ENCODE data around the gene PILRB.
"Not testable (repeated sequence)": the region's sequence is repeated elsewhere in the genome, so short reads cannot be mapped to it uniquely, and the experiment has no call there.

Gene PILRB

DNA sequence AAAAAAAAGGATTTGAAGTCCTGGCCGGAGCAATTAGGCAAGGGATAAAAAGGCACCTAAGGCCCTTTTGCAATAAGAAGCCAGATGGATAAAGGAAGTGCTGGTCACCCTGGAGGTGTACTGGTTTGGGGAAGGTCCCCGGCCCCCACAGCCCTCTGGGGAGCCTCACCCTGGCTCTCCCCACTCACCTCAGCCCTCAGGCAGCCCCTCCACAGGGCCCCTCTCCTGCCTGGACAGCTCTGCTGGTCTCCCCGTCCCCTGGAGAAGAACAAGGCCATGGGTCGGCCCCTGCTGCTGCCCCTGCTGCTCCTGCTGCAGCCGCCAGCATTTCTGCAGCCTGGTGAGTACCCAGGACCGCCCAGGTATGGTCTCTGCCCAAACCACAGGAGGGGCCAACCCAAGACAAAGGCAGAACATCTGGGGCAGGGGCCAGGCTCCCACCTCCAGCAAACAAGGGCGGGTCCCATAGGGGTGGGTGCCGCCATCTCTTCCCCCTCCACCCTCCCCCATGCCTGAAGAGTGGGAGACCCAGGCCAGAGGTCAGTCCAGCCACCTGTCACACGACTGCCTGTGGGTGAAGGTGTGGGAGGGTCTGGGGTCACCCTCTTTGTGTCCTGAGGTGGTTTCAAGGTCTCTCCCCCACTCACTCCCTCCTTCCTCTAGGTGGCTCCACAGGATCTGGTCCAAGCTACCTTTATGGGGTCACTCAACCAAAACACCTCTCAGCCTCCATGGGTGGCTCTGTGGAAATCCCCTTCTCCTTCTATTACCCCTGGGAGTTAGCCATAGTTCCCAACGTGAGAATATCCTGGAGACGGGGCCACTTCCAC is at the start of gene PILRB:
PILRB (plus strand) TSS at position 91 of the 830 bp plus-strand sequence; CDS start at position 277, 186 bp downstream.
- no peak for DNase-seq (ENCODE audit: low read depth in 2 of 2, low spot score in 1 of 2)

DNA sequence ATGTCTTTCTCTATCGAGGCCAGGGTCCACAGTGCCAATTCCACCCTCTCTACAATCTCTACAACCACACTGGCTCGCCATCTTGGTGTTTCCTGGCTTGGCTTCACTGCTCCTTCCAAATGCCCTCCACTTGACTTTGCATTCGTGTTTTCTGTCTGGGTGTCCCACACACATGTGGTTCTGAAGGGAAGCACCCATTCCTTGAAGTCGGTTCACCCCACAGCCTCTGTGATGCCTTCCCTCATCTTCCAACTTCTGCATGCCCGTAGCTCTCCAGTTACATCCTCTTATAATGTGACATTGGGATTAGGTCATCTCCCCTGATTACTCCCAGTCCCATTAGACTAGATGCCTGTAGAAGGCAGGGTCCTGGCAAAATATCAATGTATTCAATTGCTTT is 39.6 kb upstream of the PILRB start:
- DNase-seq (ENCODE audit: low read depth in 2 of 2, low spot score in 1 of 2), result not testable (repeated sequence)

DNA sequence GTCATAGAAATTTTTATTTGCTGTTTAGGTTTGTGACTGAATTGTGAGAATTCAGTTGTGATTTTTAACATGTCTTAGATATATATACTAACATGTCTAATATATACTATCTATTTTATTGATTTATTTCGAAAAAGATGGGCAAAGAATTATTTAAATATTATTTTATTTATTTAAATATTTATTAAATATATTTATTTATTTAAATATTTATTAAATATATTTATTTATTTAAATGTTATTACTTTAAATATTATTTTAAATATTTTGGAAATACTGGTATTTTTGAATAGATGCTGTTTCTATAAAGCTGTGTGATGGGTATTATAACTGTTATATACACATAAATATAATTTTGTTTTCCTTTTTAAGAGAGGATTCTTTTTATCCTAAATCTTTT is 36.3 kb upstream of the PILRB start:
- DNase-seq (ENCODE audit: low read depth in 2 of 2, low spot score in 1 of 2), result not testable (repeated sequence)

DNA sequence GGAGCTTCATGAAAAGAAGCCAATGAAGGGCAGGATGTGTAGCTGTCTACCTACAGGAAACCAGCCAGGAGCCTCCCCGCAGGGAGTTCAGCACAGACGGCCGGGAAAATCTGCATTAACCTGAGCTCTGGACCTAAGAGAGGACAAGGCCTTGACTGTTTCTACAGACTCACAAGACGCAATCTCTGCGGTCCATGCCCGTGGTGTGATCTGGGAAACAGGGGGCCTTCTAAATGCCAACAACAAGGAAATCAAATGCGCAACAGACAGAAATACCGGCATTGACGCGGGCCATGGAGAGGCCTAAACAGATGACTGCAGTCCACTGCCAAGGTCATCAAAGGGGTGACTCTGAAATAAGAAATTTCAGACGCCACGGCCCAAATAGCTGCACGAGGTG is 33.7 kb upstream of the PILRB start:
- not testable (repeated sequence) for DNase-seq (ENCODE audit: low read depth in 2 of 2, low spot score in 1 of 2)

DNA sequence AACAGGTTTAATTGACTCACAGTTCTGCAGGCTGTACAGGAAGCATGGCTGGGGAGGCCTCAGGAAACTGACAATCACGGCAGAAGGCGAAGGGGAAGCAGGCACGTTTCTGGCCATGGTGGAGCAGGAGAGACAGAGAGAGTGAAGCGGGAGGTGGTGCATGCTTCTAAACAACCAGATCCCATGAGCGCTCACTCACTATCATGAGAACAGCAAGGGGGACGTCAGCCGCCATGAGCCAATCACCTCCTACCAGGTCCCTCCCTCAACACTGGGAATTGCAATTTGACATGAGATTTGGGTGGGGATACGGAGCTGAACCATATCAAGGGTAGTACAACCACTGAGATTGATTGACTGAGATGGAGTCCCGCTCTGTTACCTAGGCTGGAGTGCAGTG is 32.2 kb upstream of the PILRB start:
- DNase-seq (ENCODE audit: low read depth in 2 of 2, low spot score in 1 of 2), result not testable (repeated sequence)

DNA sequence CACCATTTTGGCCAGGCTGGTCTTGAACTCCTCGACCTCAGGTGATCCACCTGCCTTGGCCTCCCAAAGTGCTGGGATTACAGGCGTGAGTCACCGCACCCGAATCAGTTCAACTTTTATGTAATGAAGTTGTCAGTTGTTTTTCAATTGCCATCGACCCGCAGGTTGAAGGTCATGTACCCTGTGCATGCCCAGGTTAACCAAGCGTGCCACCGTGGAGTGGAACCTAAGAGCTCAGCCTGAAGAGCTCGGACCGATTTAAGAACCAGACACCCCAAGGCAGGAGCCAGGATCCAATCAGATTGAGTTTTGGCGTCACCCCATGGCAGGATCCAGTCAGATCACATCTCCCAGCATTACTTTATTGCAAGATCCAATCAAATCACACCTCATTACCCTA is 31.0 kb upstream of the PILRB start:
- not testable (repeated sequence) for DNase-seq (ENCODE audit: low read depth in 2 of 2, low spot score in 1 of 2)

DNA sequence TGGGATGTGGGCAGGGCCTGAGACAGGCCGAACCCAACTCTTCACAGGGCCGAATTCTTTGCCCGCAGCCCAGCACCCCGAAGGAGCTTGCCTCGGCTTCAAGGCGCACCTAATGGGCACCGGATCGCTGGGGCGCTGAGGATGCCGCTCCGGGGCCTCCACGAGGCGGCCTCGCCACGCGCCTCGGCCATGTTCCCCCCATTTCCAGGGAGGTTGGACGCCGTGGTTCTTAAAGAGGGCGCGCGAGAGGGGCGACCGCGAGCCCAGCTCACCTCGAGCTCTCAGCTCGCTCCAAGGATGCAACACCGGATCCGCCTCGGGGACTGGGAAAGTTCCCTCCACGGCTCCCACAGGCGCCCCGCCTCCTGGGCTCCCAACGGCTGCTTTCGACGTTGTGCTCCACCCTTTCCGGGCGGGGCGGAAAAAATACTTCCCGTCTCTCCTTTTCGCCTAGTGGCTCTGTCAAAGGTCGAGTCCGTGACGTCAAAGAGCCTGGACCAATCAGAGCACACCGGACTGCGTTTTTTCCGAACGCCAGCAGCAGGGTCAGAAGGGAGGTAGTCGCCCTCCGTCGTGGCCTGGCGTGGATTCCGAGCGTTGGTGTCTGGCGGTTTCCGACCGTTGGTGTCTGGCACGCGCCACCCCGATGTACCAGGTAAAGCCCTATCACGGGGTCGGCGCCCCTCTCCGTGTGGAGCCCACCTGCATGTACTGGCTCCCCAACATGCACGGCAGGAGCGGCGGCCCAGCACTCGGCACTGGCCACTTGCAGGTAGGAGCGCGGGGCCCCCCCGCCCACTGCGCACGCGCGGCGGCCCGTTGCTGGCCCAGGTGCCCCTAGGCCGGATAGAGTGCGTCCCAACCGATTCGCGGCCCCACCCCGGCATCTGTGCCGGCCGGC is 22.1 kb upstream of the PILRB start:
- DNase-seq (ENCODE audit: low read depth in 2 of 2, low spot score in 1 of 2), result peak; percentile 59 to 72

DNA sequence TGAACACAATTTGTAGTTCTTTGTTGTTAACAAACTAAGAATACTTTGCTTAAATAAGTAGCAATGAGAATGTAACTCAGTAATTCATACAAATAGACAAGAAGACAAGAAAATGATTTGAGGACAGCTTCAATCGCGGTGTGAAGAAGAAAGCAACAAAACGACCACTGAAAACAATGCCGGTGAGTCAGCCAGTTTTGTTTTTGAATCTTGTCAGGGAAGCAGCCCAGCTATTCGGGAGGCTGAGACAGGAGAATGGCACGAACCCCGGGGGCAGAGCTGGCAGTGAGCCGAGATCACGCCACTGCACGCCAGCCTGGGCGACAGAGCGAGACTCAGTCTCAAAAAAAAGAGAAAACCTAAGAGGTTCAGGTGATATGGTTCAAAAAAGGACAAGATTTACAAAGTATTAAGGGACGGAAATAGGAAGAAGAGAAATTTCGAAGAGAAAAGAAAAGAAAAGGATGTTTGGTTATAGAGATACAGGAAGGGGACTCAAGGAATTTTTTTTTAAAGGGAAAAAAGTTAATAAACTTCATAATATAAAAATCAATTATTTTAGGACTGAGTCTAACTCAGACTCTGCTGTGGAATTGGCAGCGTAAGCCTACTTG is 19.7 kb upstream of the PILRB start:
- DNase-seq (ENCODE audit: low read depth in 2 of 2, low spot score in 1 of 2), result not testable (repeated sequence)

DNA sequence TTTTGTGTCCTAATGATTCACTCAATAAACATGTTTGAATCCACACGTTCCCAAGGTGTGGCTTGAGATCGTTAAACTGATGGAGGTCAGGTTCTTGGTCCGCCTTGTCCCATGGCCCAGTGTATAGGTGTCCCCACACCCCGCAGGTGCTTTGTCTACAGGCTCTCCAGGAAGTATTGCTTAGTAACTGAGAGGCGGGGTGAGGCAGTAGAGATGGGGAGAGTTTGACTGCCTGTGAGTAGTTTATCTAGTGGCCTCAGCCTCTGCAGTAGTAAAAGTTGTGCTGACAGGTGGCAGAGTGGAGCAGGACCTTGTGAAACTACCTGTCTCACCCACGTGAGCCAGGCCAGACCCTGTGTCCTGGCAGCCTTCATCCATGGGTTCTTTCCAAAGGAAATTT is 16.6 kb upstream of the PILRB start:
- not testable (repeated sequence) for DNase-seq (ENCODE audit: low read depth in 2 of 2, low spot score in 1 of 2)

DNA sequence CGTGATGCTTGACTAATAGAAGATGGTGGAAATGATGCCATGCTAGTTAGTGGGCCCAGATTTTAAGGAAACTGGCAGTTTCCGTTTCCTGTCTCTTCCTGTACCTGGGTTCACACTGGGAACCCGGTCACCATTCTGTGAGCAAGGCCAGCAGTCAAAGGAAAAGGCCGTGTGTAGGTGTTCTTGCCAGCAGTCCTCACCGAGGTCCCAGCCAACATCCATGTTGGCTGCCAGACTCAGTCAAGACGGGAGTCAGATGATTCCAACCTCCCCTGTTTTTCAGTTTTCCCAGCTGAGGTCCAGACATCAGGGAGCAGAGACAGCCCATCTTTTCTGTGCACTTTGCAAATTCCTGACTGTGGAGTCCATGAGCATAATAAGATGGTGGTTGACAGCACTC is 15.2 kb upstream of the PILRB start:
- DNase-seq (ENCODE audit: low read depth in 2 of 2, low spot score in 1 of 2), result no peak

DNA sequence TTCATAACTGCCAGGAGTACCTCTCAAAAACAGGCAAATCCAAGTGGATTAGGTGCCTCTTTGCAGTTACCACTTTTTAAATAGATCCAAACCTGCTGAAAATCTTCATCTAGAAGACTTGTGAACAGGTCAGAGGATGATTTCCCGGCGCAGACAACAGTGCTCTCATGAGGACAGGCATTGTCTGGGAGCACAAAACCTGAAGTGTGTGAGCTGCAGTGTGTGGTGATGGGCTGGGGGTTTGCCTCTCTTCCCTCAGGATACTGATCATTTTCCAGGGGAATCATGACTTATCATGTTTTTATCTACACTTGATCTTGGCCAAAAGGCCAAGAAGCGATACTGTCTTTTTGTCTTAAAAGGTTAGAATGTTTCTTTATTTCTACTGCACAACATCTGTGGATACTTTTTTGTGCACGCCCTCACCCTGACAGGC is 13.8 kb upstream of the PILRB start:
- not testable (repeated sequence) for DNase-seq (ENCODE audit: low read depth in 2 of 2, low spot score in 1 of 2)

DNA sequence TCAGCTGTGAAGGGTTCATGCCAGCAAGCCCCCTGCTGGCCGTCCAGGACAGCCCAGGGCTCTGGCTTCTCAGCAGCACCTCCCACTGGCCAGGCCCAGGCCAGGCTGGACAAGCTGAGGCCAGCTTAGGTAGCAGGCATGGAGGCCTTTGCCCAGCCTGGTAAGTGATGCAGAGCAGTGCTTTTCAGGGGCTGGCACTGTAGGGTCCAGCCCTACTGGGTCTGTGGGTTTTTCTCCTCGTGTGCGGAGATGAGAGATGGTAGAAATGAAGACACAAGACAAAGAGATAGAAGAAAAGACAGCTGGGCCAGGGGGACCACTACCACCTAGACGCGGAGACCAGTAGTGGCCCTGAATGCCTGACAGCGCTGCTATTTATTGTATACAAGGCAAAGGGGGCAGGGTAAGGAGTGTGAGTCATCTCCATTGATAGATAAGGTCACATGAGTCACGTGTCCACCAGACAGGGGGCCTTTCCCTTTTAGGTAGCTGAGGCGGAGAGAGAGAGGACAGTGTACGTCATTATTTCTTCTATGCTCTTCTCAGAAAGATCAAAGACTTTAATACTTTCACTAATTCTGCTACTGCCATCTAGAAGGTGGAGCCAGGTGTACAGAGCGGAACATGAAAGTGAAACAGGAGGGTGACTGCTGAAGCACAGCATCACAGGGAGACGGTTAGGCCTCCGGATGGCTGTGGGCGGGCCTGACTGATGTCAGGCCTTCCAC is 13.2 kb upstream of the PILRB start:
- peak; percentile 38 to 60 for DNase-seq (ENCODE audit: low read depth in 2 of 2, low spot score in 1 of 2)

DNA sequence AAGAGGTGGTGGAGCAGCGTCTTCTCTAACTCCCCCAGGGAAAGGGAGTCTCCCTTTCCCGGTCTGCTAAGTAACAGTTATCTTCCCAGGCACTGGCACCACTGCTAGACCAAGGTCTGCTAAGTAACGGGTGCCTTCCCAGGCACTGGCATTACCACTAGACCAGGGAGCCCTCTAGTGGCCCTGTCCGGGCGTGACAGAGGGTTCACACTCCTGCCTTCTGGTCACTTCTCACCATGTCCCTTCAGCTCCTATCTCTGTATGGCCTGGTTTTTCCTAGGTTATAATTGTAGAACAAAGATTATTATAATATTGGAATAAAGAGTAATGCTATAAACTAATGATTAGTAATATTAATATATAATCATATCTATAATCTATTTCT is 12.6 kb upstream of the PILRB start:
- peak in 1 of 2 donors; percentile 62 for DNase-seq (ENCODE audit: low read depth in 2 of 2, low spot score in 1 of 2)

DNA sequence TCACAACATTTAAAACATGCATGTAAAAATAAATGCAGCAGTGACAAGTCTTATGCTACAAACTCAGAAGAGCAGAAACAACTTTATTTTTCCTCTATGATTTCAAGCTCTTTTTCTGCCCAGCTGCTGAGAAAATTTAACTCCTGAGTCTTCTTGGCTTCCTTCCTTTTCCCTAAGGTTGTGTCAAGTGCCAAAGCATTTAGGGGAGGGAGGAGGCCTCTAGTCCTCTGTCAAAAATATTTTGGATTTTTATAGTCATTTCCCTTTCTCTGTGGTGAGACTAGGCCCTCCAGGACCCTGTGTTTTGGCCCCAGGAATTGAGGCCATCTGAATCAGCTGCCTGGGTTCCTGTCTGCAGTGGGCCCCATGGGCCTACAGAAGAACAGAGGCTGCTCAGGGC is 11.0 kb upstream of the PILRB start:
- DNase-seq (ENCODE audit: low read depth in 2 of 2, low spot score in 1 of 2), result no peak

DNA sequence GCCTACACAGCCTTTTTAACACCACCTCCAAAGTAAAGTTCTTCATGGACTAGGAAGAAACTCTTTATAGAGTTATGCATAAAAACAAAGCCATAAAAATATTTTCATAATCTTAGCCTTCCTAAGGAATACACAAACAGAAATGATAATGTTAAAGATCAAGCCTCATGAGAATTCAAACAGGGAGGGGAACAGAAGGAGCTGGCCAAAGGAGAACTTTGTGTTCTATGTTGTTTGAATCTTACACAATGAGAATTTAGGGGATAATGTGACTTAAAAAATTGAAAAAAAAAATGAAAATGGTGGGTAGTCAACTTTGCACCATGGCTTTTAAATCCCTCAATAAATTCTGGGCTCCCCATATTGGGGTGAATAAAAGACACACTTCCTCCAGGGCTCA is 9.1 kb upstream of the PILRB start:
- no peak for DNase-seq (ENCODE audit: low read depth in 2 of 2, low spot score in 1 of 2)

DNA sequence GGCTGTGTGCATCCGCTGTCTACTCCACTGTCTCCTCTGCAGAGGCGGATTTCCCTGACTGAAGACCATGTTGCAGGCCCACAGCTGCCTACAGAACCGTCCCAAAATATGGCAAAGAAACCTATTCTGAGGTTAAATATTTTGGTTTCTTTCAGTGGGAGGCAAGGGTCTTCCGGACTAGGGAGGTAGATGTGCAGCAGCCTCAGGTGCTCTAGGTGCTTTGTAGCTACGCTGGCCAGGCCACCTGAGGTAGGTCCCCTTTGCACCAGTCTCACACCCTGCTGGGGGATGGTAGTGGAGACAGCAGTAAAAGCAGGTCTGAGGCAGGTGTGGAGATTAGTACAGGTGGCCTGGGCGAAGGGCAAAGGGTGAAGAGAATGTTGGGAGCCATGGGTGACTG is 8.2 kb upstream of the PILRB start:
- no peak for DNase-seq (ENCODE audit: low read depth in 2 of 2, low spot score in 1 of 2)

DNA sequence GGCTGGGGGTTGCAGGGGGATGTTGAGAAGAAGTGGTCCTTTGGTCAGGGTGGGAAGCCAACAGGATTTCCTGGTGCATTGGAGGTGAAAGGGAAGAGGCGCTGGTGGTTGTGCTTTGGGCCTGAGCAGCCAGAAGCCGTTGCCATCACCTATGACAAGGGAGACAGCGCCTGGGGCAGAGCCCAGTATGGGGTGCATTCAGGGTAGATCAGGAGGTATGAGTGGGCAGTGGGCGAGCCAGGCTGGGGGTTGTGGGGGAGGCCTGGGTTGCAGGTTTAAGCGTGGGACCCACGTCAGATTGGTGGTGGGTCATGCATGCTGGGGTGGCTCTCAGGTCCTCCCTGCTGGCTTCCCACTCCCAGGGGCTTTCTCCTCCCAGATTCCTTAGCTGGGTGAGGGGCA is 6.3 kb upstream of the PILRB start:
- no peak for DNase-seq (ENCODE audit: low read depth in 2 of 2, low spot score in 1 of 2)

DNA sequence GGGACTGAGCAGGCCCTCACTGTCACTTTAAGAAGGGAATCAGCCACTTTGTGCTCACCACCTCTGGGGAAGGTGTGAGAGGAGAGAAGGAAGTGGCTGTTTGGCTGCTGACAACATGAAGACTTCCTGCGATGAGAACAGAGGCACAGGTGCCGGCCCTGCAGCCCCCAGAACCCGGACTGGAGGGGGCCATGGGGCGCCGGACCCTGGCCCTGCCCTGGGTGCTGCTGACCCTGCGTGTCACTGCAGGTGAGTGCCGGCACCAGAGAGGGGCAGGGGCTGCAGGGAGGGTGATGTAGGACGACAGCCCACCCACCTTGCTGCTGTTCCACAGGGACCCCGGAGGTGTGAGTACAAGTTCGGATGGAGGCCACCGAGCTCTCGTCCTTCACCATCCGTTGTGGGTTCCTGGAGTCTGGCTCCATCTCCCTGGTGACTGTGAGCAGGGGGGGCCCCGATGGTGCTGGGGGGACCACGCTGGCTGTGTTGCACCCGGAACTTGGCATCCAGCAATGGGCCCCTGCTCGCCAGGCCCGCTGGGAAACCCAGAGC is 5.6 kb upstream of the PILRB start:
- not testable (repeated sequence) for DNase-seq (ENCODE audit: low read depth in 2 of 2, low spot score in 1 of 2)

DNA sequence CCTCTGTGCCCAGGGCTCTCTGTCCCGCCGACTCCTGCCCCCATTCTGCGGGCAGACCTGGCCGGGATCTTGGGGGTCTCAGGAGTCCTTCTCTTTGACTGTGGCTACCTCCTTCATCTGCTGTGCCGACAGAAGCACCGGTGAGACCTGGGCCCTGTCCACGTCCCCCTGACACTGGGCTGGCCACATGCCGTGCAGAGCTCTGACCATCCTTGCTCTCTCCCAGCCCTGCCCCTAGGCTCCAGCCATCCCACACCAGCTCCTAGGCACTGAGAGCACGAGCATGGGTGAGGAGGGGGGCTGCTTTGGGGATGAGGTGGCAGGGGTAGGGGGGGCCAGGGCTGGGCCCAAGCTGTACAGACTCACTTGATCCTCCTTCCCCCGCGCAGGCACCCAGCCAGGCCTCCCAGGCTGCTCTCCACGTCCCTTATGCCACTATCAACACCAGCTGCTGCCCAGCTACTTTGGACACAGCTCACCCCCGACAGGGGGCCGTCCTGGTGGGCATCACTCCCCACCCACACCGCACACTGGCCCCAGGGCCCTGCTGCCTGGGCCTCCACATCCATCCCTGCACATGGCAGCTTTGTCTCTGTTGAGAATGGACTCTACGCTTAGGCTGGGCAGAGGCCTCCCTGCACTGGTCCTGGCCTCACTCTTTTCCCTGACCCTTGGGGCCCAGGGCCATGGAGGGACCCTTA is 4.8 kb upstream of the PILRB start:
- no peak for DNase-seq (ENCODE audit: low read depth in 2 of 2, low spot score in 1 of 2)

Data from stimulated activated CD8-positive, alpha-beta memory T cell treated with anti-CD3 and anti-CD28 coated beads, Interleukin-4, amount 100 ng/mL, for 1 hour (primary cell).